Raji (cell line): ENCODE results near the gene SLC19A1.

Experiments used
- POLR2A ChIP-seq: IDR thresholded peaks from 2 replicates; pipeline ENCODE4 v1.6.1; 2011; ENCODE audit warnings: low read depth, low read length, control low read depth; ENCODE audit not compliant: insufficient read depth

SLC19A1 gene

GRCh38 chr21:45474323-45474950 is 67.8 kb downstream of the SLC19A1 start:
- no peak for TF ChIP-seq POLR2A

- no peak for TF ChIP-seq POLR2A
Observed at GRCh38 chr21:45473496-45474322, 68.5 kb downstream of the SLC19A1 start.

GRCh38 chr21:45472445-45473365 is 69.5 kb downstream of the SLC19A1 start:
- TF ChIP-seq POLR2A, result no peak

- TF ChIP-seq POLR2A, result no peak
Observed at GRCh38 chr21:45471525-45472221, 70.6 kb downstream of the SLC19A1 start.

- TF ChIP-seq POLR2A, result no peak
Observed at GRCh38 chr21:45470773-45471524, 71.3 kb downstream of the SLC19A1 start.

GRCh38 chr21:45470087-45470515 is 72.1 kb downstream of the SLC19A1 start:
- no peak for TF ChIP-seq POLR2A

GRCh38 chr21:45469273-45470086 is 72.8 kb downstream of the SLC19A1 start:
- no peak for TF ChIP-seq POLR2A

- no peak for TF ChIP-seq POLR2A
Observed at GRCh38 chr21:45468971-45469272, 73.3 kb downstream of the SLC19A1 start.

- no peak for TF ChIP-seq POLR2A
Observed at GRCh38 chr21:45468051-45468970, 73.9 kb downstream of the SLC19A1 start.

- no peak for TF ChIP-seq POLR2A
Observed at GRCh38 chr21:45467221-45467779, 74.9 kb downstream of the SLC19A1 start.

- no peak for TF ChIP-seq POLR2A
Observed at GRCh38 chr21:45466330-45467220, 75.7 kb downstream of the SLC19A1 start.

- no peak for TF ChIP-seq POLR2A
Observed at GRCh38 chr21:45465611-45466329, 76.5 kb downstream of the SLC19A1 start.
